CD4-positive, alpha-beta T cell treated with Interleukin-12 subunit alpha and Interleukin-12 subunit beta, for 1 hour (primary cell): Measurements from ENCODE around the gene TINAGL1.

ENCODE experiments used
- DNase-seq: peaks from one replicate; pipeline ENCODE4 v3.0.0-alpha.2; 2020

Gene TINAGL1, protein sequence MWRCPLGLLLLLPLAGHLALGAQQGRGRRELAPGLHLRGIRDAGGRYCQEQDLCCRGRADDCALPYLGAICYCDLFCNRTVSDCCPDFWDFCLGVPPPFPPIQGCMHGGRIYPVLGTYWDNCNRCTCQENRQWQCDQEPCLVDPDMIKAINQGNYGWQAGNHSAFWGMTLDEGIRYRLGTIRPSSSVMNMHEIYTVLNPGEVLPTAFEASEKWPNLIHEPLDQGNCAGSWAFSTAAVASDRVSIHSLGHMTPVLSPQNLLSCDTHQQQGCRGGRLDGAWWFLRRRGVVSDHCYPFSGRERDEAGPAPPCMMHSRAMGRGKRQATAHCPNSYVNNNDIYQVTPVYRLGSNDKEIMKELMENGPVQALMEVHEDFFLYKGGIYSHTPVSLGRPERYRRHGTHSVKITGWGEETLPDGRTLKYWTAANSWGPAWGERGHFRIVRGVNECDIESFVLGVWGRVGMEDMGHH

GRCh38 chr1:31576201-31576669 is at the start of gene TINAGL1:
TSS of gene TINAGL1 (plus strand) at chr1:31576515. CDS start at chr1:31577149, 634 bp downstream.
- no peak for DNase-seq

DNA sequence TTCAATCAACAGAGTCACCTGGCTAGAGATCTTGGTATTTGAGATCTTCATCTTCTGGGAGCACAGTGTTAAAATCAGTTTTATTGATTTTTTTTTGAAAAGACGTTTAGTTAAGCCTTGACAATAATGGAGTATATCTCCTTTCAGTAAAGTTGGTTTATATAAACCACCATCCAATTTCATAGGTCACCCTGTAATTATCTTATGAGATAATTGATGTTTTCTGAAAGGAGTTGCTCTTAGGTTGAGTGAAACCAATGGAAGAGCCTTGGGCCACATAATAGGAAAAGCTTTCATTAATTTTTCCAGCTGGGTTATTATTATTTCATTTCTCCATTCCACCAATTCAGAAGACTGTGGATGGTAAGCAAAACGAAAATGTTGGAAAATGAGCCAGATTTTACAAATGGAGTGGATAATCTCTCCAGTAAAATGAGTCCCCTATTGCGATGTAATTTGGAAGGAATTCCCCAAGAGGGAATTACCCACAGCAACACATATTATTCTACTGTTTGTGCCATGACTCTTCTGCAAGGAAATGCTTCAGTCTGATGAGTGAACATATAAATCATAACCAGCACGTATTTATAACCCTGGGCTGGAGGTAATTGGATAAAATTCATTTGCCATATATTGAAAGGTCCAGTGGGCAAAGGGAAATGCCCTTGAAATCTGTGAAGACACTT is 46.2 kb upstream of the TINAGL1 start:
- DNase-seq: no peak

DNA sequence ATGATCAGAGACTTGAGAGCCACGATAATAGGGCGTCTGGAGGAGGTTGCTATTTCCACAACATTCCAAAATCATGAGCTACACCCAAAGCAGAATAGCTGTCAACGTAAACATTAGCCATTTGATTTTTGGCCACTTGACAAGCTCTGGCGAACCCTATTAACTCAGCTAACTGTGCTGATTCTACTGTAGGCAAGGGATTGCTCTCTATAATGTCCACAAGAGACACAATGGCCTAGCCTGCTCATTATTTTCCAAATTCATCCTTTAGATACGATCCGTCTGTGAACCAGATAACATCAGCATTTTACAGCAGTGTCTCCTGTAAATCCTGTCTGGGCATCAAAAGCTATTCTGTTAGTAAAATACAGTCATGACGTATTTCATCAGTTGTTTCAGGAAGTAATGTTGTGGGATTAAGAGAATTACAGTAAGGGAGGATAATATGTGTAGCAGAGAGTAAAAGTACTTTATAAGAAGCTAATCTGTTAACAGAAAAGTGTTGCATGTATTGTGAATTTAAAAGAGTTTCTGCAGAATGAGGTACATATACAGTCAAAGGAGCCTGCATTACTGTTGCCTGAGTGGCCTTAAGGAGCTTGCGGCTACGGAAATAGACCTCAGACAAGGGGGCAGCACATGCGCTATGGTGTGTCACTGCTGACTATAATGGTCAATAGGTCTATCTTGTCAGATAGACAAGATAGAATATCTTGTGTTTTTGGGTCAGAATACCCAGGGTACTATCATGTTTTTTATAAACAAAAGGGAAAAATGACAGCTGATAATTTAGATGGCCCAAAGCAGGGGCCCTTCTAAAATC is 44.9 kb upstream of the TINAGL1 start:
- DNase-seq: no peak

DNA sequence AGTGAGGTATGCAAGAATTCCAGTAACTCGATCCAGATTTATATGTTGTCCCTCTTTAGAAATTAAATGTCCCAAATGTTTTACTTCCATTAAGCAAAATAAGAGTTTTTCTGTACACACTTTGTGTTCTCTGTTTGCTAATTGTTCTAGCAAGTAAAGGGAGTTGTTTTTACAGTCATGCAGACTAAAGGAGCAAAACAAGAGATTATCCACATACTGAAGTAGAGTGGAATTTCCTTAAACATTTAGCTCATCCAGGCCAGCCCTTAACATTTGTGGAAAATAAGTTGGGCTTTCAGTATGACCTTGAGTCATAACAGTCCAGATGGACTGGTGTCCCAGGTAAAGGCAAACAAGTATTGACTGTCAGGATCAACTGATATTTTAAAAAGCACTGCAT is 44.1 kb upstream of the TINAGL1 start:
- DNase-seq: no peak

GRCh38 chr1:31535561-31535960 is 40.8 kb upstream of the TINAGL1 start:
- no peak for DNase-seq

- DNase-seq: no peak
These were observed 37.0 kb upstream of the TINAGL1 start for GRCh38 chr1:31539329-31539728.

- DNase-seq: no peak
These were observed 35.1 kb upstream of the TINAGL1 start for GRCh38 chr1:31541194-31541593.

DNA sequence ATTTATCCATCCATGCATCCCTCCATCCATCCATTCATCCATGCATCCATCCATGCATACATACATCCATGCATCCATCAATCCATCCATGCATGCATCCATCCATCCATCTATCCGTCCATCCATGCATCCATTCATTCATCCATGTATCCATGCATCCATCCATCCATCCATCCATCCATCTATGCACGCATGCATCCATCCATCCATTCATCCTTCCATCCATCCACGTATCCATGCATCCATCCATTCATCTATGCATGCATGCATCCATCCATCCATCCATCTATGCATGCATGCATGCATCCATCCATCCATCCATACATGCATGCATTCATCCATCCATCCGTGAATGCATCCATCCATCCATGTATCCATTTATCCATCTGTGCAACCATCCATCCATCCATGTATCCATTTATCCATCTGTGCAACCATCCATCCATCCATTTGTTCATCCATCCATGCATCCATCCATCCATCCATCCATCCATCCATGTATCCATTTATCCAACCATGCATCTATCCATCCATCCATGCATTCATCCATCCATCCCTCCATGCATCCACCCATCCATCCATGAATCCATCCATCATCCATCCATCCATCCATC is 30.3 kb upstream of the TINAGL1 start:
- DNase-seq: no peak

DNA sequence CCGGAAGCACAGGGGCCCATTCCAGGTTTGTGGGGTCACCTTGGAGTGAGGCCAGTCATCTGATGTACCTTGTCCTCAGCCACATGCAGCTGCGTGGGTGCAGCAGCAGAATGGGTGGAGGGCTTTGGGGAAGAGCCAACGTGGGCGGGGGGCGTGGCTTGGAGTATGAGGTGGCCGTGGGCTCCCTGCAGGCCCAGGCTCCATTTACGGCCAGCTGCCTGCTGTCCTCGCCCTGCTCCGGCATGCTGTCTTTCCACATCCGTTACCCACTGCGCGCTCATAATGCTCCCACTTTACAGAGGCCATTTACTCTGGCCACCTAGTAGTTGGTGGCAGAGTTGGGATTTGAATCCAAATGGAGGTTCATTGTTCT is 27.8 kb upstream of the TINAGL1 start:
- no peak for DNase-seq

DNA sequence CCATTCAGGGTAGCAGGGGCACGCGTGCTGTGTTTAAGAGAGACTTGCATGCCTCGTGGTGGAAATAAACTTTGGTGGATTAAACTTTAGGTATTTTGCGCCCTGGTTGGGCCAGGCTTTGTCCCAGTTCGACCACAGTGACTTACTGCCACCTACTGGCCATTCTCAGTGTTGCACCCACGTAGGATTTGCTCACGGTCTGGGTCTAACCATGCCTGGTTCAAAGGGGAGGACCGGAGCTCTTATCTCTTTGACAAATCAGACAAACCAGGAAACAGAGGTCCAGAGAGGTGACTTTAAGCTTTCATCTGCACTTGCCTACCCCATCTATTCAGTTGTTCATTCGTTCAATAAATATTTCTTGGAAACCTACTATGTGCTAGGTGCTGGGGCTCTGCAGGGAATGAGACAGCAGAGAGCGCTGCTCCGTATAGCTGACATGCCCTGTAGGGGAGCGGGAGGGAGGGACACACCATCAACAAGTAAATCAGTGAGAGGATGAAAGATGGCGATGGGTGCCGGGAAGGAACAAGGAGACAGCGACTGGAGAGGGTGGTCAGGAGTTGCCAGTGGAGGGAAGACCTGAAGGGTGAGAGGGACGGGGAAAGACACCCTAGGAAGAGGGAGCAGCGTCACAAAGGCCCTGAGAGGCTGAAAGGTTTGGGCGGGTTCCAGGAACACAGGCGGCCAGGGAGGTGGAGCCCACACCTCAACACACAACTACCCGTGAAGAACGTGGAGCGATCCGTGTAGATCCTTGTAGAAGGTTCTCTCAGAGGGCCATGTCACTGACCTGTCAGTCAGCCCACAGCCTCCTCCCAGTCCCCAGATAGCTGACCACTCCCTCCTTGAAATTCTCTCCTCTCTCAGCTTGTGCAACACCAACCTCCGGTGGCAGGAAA is 27.2 kb upstream of the TINAGL1 start:
- DNase-seq: peak; percentile 83

DNA sequence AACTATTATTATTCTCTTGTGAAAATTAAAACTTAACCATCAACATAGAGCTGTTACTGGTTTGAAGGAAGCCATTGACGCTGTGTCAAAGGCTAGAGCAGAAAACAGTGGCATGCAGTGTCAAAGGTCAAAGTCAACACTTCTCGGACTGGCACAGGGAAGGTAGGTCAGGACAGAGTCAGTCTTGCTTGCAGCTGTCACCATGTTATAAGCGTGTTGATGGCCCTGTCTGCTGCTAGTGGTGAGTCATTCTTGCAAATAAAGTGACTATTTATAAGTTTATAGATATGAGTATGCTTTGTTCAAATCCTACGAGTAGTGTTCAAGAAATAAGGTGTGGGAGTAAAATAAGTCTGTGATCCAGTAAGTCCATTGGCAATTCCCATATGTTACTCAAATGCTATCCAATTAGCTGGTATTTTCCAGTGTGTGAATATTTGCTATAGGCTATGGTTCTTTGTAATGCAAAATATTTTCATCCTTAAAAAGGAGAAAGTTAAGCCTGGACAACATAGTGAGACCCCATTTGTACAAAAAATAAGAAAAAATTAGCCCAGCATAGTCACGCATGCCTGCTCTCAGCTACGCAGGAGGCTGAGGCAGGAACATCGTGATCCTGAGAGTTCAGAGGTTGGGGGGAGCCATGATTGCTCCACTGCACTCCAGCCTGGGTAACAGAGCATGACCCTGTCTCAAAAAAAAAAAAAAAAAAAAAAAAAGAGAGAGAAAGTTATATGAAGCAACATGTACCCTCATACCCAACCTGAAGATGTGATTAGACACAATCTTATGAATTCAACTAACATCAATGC is 26.3 kb upstream of the TINAGL1 start:
- no peak for DNase-seq

GRCh38 chr1:31551208-31551607 is 25.1 kb upstream of the TINAGL1 start:
- DNase-seq: no peak

GRCh38 chr1:31552489-31552888 is 23.8 kb upstream of the TINAGL1 start:
- DNase-seq: no peak

GRCh38 chr1:31556481-31557006 is 19.8 kb upstream of the TINAGL1 start:
- DNase-seq: no peak

DNA sequence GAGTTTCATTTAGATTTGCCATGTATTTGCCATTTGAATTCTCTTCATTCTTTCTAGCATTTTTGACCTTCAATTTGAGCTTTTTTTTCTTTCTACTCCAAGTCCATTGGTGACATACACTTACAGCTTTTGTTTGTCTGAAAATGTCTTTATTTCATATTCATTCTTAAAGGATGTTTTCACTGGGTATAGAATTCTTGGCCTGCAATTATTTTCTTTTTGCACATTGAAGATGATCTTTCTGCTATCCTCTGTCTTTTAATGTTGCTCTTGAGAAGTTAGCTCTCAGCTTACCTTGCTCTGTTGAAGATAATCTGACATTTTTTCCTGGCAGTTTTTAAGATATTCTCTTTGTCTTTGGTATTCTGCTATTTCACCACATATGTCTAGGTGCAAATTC is 16.6 kb upstream of the TINAGL1 start:
- DNase-seq: no peak

DNA sequence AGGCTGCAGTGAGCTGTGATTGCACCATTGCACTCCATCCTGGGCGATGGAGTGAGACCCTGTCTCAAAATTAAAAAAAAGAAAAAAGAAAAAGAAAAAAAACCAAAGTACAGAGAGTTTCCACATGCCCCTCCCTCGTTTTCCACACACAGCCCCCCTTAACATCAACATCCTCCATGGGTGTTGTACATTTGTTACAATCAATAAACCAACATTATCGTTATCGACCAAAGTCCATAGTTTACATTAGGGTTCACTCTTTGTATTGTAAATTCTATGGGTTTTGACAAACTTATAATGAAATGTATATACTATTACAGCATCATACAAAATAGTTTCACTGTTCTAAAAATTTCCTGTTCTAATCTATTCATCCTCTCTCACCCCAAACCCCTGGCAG is 15.9 kb upstream of the TINAGL1 start:
- no peak for DNase-seq

DNA sequence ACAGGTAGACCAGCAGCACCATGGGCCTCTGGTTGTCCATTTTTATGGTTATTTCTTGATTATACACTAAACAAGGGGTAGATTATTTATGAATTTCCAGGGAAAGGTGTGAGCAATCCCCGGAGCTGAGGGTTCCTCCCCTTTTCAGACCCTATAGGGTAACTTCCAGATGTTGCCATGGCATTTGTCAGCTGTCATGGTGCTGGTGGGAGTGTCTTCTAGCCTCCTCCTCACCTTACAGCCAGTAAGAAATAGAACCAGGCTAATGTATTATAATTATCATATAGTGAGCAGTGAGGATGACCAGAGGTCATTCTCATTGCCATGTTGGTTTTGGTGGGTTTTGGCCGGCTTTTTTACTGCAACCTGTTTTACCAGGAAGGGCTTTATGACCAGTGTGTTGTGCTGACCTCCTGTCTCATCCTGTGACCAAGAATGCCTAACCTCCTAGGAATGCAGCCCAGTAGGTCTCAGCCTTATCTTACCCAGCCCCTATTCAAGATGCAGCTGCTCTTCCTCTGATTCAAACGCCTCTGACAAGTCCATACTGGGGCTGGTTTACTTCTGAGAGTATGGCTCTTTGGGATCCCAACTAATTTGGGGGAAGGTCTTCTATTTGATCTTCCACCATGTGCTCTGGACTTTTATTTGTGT is 13.5 kb upstream of the TINAGL1 start:
- DNase-seq: no peak

DNA sequence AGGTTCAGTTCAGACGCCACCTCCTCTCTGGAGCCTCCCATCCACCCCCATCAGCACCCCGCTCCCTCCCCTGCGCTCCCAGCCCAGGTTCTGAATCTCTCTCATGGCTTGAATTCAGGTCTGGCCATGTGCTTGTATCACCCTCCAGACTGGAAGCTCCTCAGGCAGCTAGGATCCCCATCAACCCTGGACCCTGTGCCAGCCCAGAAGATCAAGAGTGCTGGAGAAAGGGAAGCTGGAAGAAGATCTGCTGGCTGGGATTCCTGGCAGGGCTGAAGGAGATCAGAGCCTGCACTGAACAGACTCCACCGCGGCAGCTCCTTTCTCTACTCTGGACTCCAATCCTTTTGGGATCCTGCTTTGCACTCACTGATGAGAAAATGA is 11.7 kb upstream of the TINAGL1 start:
- DNase-seq: no peak

GRCh38 chr1:31567956-31568570 is 8.3 kb upstream of the TINAGL1 start:
- DNase-seq: no peak
